ENCODE measurements around the gene KRTAP12-2. TPM values are rescaled to one million over a fixed set of nuclear protein-coding genes. Genes with fewer than 3 reads are reported as not detected.
"Not testable (repeated sequence)": the region's sequence is repeated elsewhere in the genome, so short reads cannot be mapped to it uniquely, and the experiment has no call there.

Gene KRTAP12-2
- total and polyA plus RNA-seq, 8 donors: not detected

DNA sequence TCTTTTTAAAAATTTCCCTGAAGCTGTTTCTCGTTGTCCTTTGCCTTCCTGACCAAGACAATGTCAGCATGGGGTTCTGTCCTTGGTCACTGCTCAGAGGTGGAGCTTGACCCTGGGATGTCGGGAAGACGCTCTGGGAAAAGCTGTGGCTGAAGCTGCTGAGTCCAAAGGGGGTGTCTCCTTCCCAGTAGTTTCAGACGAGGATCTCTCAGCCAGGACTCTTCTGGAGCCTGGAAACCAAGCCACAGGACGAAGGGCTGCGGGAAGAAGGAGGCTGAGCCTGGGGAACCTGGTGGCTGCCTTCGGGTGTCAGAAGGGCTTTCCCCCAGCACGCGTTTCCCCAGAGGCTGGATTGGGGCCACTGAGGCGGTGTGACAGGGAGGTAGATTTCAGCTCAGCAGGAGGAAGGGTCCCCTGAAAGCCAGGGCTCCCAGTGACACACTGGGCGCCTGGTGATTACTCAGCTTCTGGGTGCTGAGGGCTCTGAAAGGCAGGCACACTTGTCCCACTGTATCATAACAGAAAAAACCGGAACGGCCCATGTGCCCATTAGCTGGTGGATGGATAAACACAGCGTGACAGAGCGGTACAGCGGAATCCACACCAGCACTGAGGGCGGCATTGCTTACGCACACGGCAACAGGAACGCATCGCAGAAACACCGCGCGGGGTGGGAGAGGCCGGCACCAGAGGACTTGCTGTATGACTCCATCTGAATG, 20.3 kb upstream of the KRTAP12-2 start:
- Histone ChIP-seq H3K27me3 (peaks cover 0 to 35% of the 10 kb centered on the region in 2 donors), H3K9me3 (peaks cover 0 to 2% of the 10 kb centered on the region in 2 donors), H3K36me3 (no peaks in the 10 kb centered on the region), H3K4me3 (no peak overlapping the region), H3K27ac (no peak overlapping the region), H3K4me1 (no peaks in the 10 kb centered on the region)
- intact Hi-C loops (cut with DNase I): no loop called here
- no peak for ATAC-seq
- TF ChIP-seq, protein P1, sequence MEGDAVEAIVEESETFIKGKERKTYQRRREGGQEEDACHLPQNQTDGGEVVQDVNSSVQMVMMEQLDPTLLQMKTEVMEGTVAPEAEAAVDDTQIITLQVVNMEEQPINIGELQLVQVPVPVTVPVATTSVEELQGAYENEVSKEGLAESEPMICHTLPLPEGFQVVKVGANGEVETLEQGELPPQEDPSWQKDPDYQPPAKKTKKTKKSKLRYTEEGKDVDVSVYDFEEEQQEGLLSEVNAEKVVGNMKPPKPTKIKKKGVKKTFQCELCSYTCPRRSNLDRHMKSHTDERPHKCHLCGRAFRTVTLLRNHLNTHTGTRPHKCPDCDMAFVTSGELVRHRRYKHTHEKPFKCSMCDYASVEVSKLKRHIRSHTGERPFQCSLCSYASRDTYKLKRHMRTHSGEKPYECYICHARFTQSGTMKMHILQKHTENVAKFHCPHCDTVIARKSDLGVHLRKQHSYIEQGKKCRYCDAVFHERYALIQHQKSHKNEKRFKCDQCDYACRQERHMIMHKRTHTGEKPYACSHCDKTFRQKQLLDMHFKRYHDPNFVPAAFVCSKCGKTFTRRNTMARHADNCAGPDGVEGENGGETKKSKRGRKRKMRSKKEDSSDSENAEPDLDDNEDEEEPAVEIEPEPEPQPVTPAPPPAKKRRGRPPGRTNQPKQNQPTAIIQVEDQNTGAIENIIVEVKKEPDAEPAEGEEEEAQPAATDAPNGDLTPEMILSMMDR (IDR thresholded peaks at IDR 0.05): no peak
- DNase-seq: no peak

DNA sequence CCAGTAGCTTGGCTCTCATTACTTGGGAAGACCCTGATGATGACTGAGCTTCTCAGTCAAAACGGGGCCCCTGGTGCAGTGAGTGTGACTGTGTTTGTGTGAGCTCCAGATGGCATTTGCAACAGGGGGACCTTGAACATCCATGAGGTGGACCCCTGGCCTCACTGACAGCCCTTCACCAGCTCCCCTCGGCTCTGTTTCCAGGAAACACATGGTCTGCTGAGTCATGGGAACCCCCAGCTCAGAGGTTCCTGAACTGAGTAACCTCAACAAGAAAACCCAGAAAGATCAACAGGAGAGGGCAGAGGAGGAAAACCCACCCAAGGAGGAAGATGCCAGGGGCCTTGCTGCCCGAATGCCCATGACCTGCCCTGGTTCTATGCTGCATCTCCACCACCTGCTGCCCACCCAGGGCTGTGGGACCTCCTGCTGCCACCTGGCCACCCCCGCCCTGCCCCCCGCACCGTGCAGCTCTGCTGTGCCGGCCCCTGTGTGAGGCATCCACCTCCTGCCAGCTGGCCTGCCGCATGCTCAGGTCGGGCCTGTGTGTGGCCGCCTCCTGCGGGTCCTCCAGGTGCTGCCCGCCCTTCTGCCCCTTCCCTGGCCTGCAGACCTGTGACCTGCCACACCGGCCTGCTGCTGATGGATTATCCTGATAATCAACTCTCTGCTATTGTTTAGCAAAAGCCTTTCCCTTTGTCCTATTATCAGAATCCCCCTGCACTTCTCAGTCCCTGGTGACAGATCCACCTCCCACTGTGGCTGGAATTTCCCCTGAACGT, 19.5 kb upstream of the KRTAP12-2 start:
- H3K27me3 ChIP-seq: peaks cover 0 to 35% of the 10 kb centered on the region in 2 donors
- H3K27ac ChIP-seq: no peak overlapping the region
- H3K4me3 ChIP-seq: no peak overlapping the region
- intact Hi-C loops (cut with DNase I): no loop called here
- ATAC-seq (no peak), DNase-seq (no peak)
- no peaks in the 10 kb centered on the region for H3K36me3 ChIP-seq
- TF ChIP-seq, protein P1 (IDR thresholded peaks at IDR 0.05): no peak
- no peaks in the 10 kb centered on the region for H3K4me1 ChIP-seq
- no peaks in the 10 kb centered on the region for H3K9me3 ChIP-seq

DNA sequence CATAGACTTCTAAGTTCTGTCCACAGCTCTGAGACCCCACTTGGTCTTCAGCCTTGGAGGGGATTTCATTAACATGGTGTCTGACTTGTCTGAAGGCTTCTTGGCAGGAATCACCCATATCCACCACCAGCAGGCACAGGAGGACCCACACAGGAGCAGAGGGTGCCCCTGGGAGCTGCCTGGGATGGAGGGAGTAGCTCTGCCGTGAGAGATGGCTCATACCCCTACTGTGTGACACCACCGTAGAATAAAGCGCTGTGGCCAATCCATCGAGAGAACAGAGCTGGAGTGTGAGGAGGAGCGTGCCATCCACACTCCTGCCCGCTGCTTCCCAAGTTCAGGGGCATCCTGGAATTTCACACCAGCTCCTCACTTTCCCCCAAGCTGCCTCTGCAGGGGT, 18.3 kb upstream of the KRTAP12-2 start:
- H3K4me1 ChIP-seq; H3K36me3 ChIP-seq; H3K27ac ChIP-seq; H3K4me3 ChIP-seq; H3K9me3 ChIP-seq; ATAC-seq; intact Hi-C loops (cut with DNase I); DNase-seq: not testable (repeated sequence)
- H3K27me3 ChIP-seq: peaks cover 0 to 35% of the 10 kb centered on the region in 2 donors

DNA sequence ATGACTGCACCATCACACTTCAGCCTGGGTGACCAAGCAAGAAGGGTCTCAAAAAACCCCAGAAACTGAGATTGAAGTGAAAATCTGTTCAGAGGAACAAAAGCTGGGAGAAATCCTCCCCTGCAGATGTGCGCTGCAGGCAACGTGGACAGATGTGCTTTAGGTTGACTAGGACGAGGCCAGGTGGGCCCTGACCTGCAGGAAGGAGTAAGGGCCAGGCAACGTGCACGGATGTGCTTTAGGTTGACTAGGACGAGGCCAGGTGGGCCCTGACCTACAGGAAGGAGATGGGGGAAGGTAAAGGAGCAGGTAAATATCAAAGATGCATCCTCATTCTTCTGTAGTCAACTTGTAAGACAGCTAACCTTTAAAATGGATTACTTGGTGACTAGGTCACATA, 17.8 kb upstream of the KRTAP12-2 start:
- Histone ChIP-seq H3K36me3 (no peaks in the 10 kb centered on the region), H3K4me3 (no peak overlapping the region), H3K4me1 (no peaks in the 10 kb centered on the region), H3K27me3 (peaks cover 0 to 35% of the 10 kb centered on the region in 2 donors), H3K27ac (no peak overlapping the region), H3K9me3 (no peaks in the 10 kb centered on the region)
- TF ChIP-seq, protein P1 (IDR thresholded peaks at IDR 0.05): no peak
- intact Hi-C loops (cut with DNase I): no loop called here
- DNase-seq (no peak), ATAC-seq (no peak)

DNA sequence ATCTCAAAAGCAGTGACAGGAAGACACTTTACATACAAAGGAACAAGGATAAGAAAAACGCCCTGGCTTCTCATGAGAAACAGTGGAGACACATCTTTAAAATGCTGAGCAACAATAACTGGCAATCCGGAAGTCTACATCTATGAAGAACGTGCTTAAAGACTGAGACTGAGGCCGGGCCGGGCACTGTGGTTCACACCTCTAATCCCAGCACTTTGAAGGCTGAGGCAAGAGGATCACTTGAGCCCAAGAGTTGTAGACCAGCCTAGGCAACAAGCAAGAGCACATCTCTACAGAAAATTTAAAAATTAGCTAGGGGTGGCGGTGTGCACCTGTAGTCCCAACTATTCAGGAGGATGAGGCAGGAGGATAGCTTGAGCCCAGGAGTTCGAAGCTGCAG, 17.4 kb upstream of the KRTAP12-2 start:
- DNase-seq: no peak
- intact Hi-C loops (cut with DNase I): no loop called here
- Histone ChIP-seq H3K4me1 (no peaks in the 10 kb centered on the region), H3K36me3 (no peaks in the 10 kb centered on the region), H3K4me3 (no peak overlapping the region), H3K27ac (no peak overlapping the region), H3K27me3 (peaks cover 0 to 35% of the 10 kb centered on the region in 2 donors), H3K9me3 (no peaks in the 10 kb centered on the region)
- ATAC-seq: no peak
- TF ChIP-seq, protein P1 (IDR thresholded peaks at IDR 0.05): no peak
